ENCODE data around the gene SPINT2. TPM values are rescaled to one million over a fixed set of nuclear protein-coding genes. Genes with fewer than 3 reads are reported as not detected.

The SPINT2 gene
- total and polyA plus RNA-seq, 2 of the 13 experiments (the other 11 are each of a cell fraction or from before 2014, with no cell fraction given), result 0.31 to 0.77 TPM

GRCh38 chr19:38250821-38251563 lies 13.4 kb upstream of the SPINT2 start (continued):
- TF ChIP-seq ZNF160 (CRISPR knock-in tag; IDR thresholded peaks at IDR 0.05) (no peak), ZNF720 (CRISPR knock-in tag; IDR thresholded peaks at IDR 0.05) (no peak), HNF4G (IDR thresholded peaks at IDR 0.05; ENCODE audit: borderline replicate concordance, low read depth, low read length) (peak; percentile 81; the same call in 1 of the 2 replicates), HNF4G (CRISPR knock-in tag; IDR thresholded peaks at IDR 0.05; ENCODE audit: borderline replicate concordance, low read depth) (0 out of 2 replicates have a peak, but pooled peaks have one; percentile 47), NR2F6 (IDR thresholded peaks at IDR 0.05) (peak; percentile 96), NR2F6 (CRISPR knock-in tag; IDR thresholded peaks at IDR 0.05) (peak; percentile 93), HOXA3 (CRISPR knock-in tag; IDR thresholded peaks at IDR 0.05) (peak; percentile 12; the same call in 1 of the 2 replicates), SP5 (CRISPR knock-in tag; IDR thresholded peaks at IDR 0.05; ENCODE audit: borderline replicate concordance, low read depth) (peak; percentile 27; the same call in 1 of the 2 replicates), ZNF788 (CRISPR knock-in tag; IDR thresholded peaks at IDR 0.05; ENCODE audit: borderline replicate concordance) (peak; percentile 31; the same call in 1 of the 2 replicates), UBTF (CRISPR knock-in tag; IDR thresholded peaks at IDR 0.05) (0 out of 2 replicates have a peak, but pooled peaks have one; percentile 21), SRSF4 (IDR thresholded peaks at IDR 0.05; ENCODE audit: low read depth, low read length, poor library complexity, severe bottlenecking) (no peak), ZFX (CRISPR knock-in tag; IDR thresholded peaks at IDR 0.05; ENCODE audit: low read depth) (peak; percentile 42; the same call in 1 of the 2 replicates), FOSL2 (CRISPR knock-in tag; IDR thresholded peaks at IDR 0.05) (peak; percentile 71), ETV5 (CRISPR knock-in tag; IDR thresholded peaks at IDR 0.05; ENCODE audit: borderline replicate concordance) (0 out of 2 replicates have a peak, but pooled peaks have one; percentile 6), HOXA7 (CRISPR knock-in tag; IDR thresholded peaks at IDR 0.05) (no peak), SETDB1 (CRISPR knock-in tag; IDR thresholded peaks at IDR 0.05; ENCODE audit: borderline replicate concordance) (no peak), ZFAT (CRISPR knock-in tag; conservative IDR thresholded peaks at IDR 0.05) (no peak), TBX3 (IDR thresholded peaks at IDR 0.05; ENCODE audit: borderline replicate concordance) (peak; percentile 16; the same call in 1 of the 2 replicates)
- TF ChIP-seq, protein P1, sequence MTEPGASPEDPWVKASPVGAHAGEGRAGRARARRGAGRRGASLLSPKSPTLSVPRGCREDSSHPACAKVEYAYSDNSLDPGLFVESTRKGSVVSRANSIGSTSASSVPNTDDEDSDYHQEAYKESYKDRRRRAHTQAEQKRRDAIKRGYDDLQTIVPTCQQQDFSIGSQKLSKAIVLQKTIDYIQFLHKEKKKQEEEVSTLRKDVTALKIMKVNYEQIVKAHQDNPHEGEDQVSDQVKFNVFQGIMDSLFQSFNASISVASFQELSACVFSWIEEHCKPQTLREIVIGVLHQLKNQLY (CRISPR knock-in tag; IDR thresholded peaks at IDR 0.05), result peak; percentile 73; the same call in 1 of the 2 replicates
- TF ChIP-seq, protein P2, sequence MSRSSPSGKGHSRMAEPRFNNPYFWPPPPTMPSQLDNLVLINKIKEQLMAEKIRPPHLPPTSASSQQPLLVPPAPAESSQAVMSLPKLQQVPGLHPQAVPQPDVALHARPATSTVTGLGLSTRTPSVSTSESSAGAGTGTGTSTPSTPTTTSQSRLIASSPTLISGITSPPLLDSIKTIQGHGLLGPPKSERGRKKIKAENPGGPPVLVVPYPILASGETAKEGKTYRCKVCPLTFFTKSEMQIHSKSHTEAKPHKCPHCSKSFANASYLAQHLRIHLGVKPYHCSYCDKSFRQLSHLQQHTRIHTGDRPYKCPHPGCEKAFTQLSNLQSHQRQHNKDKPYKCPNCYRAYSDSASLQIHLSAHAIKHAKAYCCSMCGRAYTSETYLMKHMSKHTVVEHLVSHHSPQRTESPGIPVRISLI (CRISPR knock-in tag; IDR thresholded peaks at IDR 0.05; ENCODE audit: borderline replicate concordance), result 0 out of 2 replicates have a peak, but pooled peaks have one; percentile 30
- TF ChIP-seq, protein P3, sequence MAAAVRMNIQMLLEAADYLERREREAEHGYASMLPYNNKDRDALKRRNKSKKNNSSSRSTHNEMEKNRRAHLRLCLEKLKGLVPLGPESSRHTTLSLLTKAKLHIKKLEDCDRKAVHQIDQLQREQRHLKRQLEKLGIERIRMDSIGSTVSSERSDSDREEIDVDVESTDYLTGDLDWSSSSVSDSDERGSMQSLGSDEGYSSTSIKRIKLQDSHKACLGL (CRISPR knock-in tag; IDR thresholded peaks at IDR 0.05), result no peak
